Mononuclear cell (primary cell): ENCODE results near the gene MOB3A. TPM values are rescaled to one million over a fixed set of nuclear protein-coding genes. Genes with fewer than 3 reads are reported as not detected.

Experiments used
- H3K27me3 ChIP-seq: 2 replicates; pipeline ENCODE4 v1.6.0; 2011; ENCODE audit warnings: low read length, control low read depth; ENCODE audit not compliant: insufficient read depth
- H3K4me1 ChIP-seq: 2 replicates; pipeline ENCODE4 v1.5.1; 2011; ENCODE audit warnings: mild to moderate bottlenecking, low read length, control low read depth; ENCODE audit not compliant: insufficient read depth
- H3K4me3 ChIP-seq: 2 replicates; pipeline ENCODE4 v1.5.1; 2011; ENCODE audit warnings: mild to moderate bottlenecking, low read length, moderate library complexity
- H3K9me3 ChIP-seq: 2 replicates; pipeline ENCODE4 v1.5.1; 2011; ENCODE audit warnings: low read depth, mild to moderate bottlenecking, control low read depth, low read length
- total RNA-seq: library from RNA; depleted of rRNA; stranded (reverse); fragments of >200 nt; gene quantifications from one replicate; pipeline ENCODE4 v1.2.3, GENCODE V29; 2012

The MOB3A gene
- total RNA-seq, 1 donor, result 87.3 TPM

DNA sequence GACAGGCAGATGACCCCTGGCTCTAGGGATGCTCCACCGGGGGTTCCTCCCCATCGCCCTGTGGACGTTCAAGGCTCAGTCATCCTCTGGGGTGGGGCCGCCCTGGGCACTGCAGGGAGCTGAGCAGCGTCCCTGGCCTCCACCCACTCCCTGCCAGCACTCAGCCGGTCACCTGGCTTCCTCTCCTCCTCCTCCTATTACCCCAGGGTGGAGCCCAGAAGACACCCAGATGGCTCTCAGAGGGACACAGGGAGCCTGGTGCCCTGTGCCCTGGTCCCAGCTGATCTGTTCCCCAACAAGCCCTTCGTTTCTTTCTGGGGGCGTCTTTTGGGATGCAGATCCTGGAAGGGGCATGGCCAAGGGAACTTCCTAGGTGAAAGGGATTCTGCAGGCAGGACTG is 41.4 kb downstream of the MOB3A start:
- no peaks in the 10 kb centered on the region for H3K27me3 ChIP-seq
- no peak overlapping the region for H3K4me3 ChIP-seq
- H3K9me3 ChIP-seq, result no peaks in the 10 kb centered on the region
- peaks cover 66% of the 10 kb centered on the region for H3K4me1 ChIP-seq

DNA sequence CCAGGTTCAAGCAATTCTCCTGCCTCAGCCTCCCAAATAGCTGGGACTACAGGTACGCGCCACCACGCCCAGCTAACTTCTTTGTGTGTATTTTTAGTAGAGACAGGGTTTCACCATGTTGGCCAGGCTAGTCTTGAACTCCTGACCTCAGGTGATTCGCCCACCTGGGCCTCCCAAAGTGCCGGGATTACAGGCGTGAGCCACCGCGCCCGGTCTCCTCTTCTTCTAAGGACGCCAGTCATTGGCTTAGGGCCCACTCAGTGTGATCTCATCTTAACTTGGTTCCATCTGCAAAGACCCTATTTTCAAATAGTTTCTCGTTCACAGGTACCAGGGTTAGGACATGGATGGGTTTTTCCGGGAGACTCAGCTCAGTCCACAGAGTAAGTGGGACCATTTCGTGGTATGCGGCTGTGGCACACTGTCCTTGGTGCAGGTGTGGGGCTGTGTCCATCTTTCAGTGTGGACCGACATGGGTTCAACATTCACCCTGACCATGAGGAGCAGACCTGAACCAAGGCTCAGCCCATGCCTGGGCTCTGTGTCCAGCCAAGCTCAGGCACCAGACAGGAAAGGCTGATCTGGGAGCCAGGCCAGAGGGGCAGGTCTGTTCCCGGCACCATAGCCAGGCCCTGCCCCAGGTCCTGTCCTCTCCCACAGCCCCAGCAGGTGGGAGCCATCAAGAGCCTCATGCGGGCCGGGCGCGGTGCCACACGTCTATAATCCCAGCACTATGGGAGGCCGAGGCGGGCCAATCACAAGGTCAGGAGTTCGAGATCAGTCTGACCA is 42.3 kb downstream of the MOB3A start:
- no peaks in the 10 kb centered on the region for H3K9me3 ChIP-seq
- H3K4me1 ChIP-seq, result peaks cover 67% of the 10 kb centered on the region

DNA sequence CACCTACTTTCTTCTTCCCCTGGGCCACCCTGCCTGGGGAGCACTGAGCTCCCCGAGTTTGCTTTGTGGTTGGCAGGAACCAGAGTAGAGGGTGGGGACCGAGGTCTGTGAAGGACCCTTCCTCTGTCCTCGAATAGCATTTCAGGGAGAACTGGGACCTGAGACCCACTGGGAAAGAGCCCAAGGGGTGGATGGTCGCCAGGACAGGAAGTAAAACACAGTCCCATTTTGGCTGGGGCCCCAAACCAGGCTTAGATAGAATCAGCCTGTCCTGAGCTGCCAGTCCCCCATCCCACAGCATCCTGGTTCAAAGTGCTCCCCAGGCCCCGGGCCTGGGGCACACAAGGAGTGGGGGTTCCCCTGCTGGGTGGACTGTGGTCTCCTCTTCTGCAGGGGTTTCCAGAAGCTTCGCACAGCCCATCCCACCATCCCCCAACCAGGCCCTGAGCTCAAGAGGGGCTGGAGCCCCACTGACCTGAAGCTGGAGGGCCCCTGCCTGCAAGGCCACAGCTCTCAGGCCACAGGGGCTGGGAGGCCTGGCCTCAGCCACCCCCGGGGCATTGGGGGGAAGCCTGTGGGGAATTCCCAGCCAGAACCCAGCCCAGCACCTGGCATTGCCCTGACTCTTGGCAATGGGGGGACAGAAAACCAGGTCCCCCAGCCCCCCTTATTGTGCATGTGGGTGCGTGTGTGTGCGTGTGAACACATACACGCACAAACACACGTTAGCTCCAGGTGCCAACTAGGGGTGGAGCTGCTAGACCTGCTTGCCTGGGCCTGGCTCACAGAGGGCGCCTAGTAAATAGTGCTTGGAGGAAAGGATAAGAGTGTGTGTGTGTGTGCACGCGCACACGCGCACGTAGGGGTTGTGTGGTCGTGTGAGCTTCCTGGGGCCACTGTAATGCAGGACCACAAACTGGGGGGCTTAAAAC is 44.1 kb downstream of the MOB3A start:
- Histone ChIP-seq H3K27me3 (no peaks in the 10 kb centered on the region), H3K4me1 (peaks cover 67% of the 10 kb centered on the region), H3K4me3 (no peak overlapping the region), H3K9me3 (no peaks in the 10 kb centered on the region)

More for the DNA sequence above, 42.3 kb downstream of the MOB3A start:
- Histone ChIP-seq H3K27me3 (no peaks in the 10 kb centered on the region), H3K4me3 (no peak overlapping the region)

DNA sequence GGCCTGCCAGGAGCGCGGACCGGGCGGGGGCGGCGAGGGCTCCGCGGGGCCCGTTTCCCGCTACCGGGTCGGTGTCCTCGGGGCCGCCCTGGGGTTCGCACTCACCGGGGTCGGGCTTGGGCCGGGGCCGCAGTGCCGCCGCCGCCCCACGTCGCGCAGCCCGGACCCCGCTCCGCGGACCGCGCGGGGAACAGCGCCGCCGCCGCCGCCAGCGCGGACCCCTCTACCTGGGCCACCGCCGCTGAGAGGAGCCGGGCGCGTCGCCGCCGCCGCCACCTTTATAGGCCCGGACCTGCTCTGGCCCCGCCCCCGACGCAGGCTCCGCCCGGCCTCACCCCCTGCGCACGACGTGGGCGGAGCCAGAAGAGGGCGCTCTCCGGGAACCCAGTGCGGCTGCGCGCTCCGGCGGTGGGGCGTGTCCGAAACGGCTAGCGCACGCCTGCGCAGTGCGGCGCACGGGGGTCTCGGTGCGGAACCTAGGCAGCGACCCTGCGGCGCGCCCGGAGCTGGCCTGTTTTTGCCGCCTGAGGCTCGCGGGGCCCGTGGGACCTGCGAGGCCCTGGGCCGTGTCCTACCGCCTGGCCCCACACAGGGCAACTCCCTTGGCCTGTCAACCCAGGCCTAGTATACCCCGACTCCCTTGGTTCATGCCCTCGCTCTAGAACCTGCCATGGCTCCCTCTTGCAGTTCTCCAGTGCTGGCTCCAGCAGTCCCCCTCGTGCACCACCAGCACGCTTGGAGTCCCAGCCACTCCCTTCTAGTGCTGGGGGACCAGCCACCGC is 44.9 kb downstream of the MOB3A start, which contains the start of gene MKNK2:
MKNK2 (minus strand) TSS at position 254 of the 782 bp plus-strand sequence. CDS start 393 bp downstream, outside the sequence.
- Histone ChIP-seq H3K9me3 (no peaks in the 10 kb centered on the region), H3K27me3 (no peaks in the 10 kb centered on the region), H3K4me1 (peaks cover 66% of the 10 kb centered on the region), H3K4me3 (peak within 1 kb of the TSS; percentile 91)

- Histone ChIP-seq H3K4me1 (peaks cover 66% of the 10 kb centered on the region), H3K9me3 (no peaks in the 10 kb centered on the region), H3K27me3 (no peaks in the 10 kb centered on the region), H3K4me3 (peak overlapping the region; percentile 91)
Measured at GRCh38 chr19:2050349-2050990, 45.7 kb downstream of the MOB3A start.

GRCh38 chr19:2049741-2050348 is 46.3 kb downstream of the MOB3A start:
- H3K4me3 ChIP-seq, result peak overlapping the region; percentile 91
- H3K9me3 ChIP-seq, result no peaks in the 10 kb centered on the region
- H3K4me1 ChIP-seq, result peaks cover 67% of the 10 kb centered on the region
- no peaks in the 10 kb centered on the region for H3K27me3 ChIP-seq

- Histone ChIP-seq H3K9me3 (no peaks in the 10 kb centered on the region), H3K4me1 (peaks cover 71% of the 10 kb centered on the region)
Measured at GRCh38 chr19:2048959-2049740, 47.0 kb downstream of the MOB3A start.

GRCh38 chr19:2048104-2048958 is 47.8 kb downstream of the MOB3A start:
- no peaks in the 10 kb centered on the region for H3K27me3 ChIP-seq
- H3K4me1 ChIP-seq, result peaks cover 79% of the 10 kb centered on the region
- H3K4me3 ChIP-seq, result no peak overlapping the region
- no peaks in the 10 kb centered on the region for H3K9me3 ChIP-seq

More at GRCh38 chr19:2048959-2049740, 47.0 kb downstream of the MOB3A start:
- H3K4me3 ChIP-seq, result peak overlapping the region; percentile 91
- H3K27me3 ChIP-seq, result no peaks in the 10 kb centered on the region

DNA sequence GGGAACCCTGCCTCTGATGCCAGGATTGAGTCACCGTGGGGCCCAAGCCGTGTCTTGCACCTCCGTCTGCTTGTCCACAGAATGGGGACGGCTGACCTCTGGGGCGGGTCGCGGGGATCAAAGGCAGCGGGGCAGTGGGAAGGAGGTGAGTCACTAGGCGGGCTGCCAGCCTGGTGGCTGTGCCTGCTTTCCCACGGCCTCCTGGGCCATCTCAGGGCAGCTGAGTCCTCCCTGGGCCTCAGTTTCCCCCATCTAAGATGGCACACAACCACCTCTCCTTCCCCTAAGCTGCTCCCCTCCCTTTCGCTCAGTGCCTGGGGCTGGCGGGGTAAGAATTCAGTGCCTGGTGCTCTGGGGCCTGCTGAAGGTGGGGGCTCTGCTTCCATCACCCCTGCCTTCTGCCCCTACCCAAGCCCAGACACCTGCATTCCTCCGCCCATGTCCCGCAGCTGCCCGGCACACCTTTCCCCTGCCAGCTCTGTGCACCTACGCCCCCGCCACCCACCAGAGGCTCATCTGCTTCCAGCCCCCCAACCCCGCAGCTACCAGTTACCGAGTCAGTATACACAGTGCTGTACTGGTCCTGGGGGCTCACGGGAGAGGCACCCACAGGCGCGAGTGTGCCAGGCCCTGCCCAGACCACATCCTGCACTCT is 48.5 kb downstream of the MOB3A start:
- Histone ChIP-seq H3K4me3 (no peak overlapping the region), H3K9me3 (no peaks in the 10 kb centered on the region), H3K27me3 (no peaks in the 10 kb centered on the region), H3K4me1 (peaks cover 84% of the 10 kb centered on the region)

DNA sequence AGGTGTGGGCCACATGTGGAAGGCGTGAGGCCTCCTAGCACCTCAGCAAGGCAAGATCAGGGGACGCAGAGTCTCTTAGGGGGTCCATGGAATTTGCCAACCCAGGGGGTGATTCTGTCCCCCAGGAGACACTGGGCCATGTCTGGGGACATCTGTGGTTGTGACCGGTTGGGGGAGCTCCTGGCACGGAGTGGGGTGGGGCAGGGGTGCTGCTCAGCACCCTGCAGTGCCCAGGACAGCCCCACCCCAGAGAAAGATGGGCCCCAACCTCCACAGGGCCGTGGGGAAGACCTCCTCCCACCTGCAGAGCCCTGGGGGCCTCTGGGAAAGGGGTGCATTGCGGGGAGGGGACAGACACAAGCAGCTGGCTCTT is 49.1 kb downstream of the MOB3A start:
- Histone ChIP-seq H3K4me3 (no peak overlapping the region), H3K9me3 (no peaks in the 10 kb centered on the region), H3K4me1 (peaks cover 83% of the 10 kb centered on the region), H3K27me3 (no peaks in the 10 kb centered on the region)

DNA sequence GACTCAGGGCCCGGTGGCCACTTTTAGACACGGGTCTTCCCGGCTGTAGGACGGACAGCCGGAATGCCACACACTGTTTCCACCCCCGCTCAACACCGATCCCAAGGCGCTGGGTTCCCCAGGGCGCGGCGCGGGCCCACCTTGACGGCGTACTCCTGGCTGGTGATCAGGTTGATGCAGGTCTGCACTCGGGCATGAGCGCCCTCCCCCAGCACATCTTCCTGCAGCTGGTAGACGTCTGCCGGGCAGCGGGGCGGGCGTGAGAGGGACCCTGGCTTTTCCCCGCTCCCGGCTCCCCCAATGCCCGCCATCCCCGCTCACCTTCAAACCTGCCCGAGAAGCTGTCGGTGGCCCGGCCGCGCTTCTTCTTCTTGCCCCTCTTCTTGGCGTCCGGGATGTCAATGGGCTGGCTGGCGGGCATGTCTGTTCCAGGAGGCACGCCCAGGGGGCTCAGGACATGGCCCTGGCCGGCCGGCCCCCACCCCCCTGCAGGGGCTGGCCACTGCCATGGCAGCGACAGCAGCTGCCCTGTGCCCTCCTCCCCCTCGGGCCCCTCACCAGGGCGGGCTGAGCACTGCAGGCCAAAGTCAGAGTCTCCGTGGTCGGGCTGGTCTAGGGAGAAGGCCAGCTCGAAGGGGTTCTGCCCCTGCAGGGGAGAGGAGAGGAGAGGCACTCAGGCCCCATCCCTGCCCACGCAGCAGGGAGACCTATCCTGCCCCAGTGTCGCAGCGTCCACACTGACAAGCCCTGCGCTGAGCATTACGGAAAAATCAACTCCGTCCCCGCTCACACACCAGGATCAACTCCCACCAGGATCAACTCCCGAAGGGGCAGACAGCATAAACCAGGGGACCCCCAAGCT is 49.8 kb downstream of the MOB3A start:
- Histone ChIP-seq H3K9me3 (no peaks in the 10 kb centered on the region), H3K27me3 (no peaks in the 10 kb centered on the region), H3K4me3 (no peak overlapping the region), H3K4me1 (peaks cover 81% of the 10 kb centered on the region)
